Trophoblast cell (in vitro differentiated cells and primary cell): ENCODE measurements around the gene ASTN2.

ENCODE experiments used
- DNase-seq, 2 donors: peaks; one replicate each; pipeline ENCODE4 v3.0.0-alpha.2; 2016
- H2AFZ ChIP-seq: 2 replicates; pipeline ENCODE4 v1.6.1; 2013; ENCODE audit warnings: low read length, moderate library complexity, mild to moderate bottlenecking; ENCODE audit not compliant: insufficient read depth, poor library complexity
- H2AK5ac ChIP-seq: 2 replicates; pipeline ENCODE4 v1.6.1; 2013; ENCODE audit warnings: mild to moderate bottlenecking, low read length
- H2BK120ac ChIP-seq: 2 replicates; pipeline ENCODE4 v1.6.1; 2013; ENCODE audit warnings: low read length, mild to moderate bottlenecking, moderate library complexity; ENCODE audit not compliant: insufficient read depth, poor library complexity
- H2BK12ac ChIP-seq: 2 replicates; pipeline ENCODE4 v1.6.1; 2013; ENCODE audit warnings: mild to moderate bottlenecking, low read length, moderate library complexity
- H2BK5ac ChIP-seq: 2 replicates; pipeline ENCODE4 v1.6.1; 2013; ENCODE audit warnings: low read length, low read depth, moderate library complexity, mild to moderate bottlenecking; ENCODE audit not compliant: poor library complexity
- H3K14ac ChIP-seq: 2 replicates; pipeline ENCODE4 v1.6.1; 2013; ENCODE audit warnings: mild to moderate bottlenecking, low read length
- H3K18ac ChIP-seq: 2 replicates; pipeline ENCODE4 v1.6.1; 2013; ENCODE audit warnings: mild to moderate bottlenecking, low read length
- H3K23ac ChIP-seq: 2 replicates; pipeline ENCODE4 v1.6.1; 2013; ENCODE audit warnings: low read length
- H3K27ac ChIP-seq: 2 replicates; pipeline ENCODE4 v1.5.1; 2013; ENCODE audit warnings: low read depth, mild to moderate bottlenecking, inconsistent platforms, low read length, moderate library complexity
- H3K27me3 ChIP-seq: 2 replicates; pipeline ENCODE4 v1.6.1; 2013; ENCODE audit warnings: inconsistent platforms, mild to moderate bottlenecking, low read length, moderate library complexity; ENCODE audit not compliant: insufficient read depth
- H3K36me3 ChIP-seq, 2 experiments: 1 replicate in 1 of 2; 2 replicates in 1 of 2; pipeline ENCODE4 v1.6.1; 2013; ENCODE audit warnings: low read length in 2 of 2, mild to moderate bottlenecking in 2 of 2, moderate library complexity in 1 of 2; ENCODE audit not compliant: insufficient read depth in 2 of 2, control insufficient read depth in 1 of 2
- H3K4ac ChIP-seq: 2 replicates; pipeline ENCODE4 v1.6.1; 2013; ENCODE audit warnings: low read depth, mild to moderate bottlenecking, low read length, moderate library complexity
- H3K4me1 ChIP-seq, 2 experiments: 1 replicate in 1 of 2; 2 replicates in 1 of 2; pipeline ENCODE4 v1.6.1; 2013; ENCODE audit warnings: low read length in 2 of 2, mild to moderate bottlenecking in 2 of 2, moderate library complexity in 1 of 2; ENCODE audit not compliant: insufficient read depth in 2 of 2, control insufficient read depth in 1 of 2
- H3K4me2 ChIP-seq: 2 replicates; pipeline ENCODE4 v1.6.1; 2013; ENCODE audit warnings: inconsistent platforms, mild to moderate bottlenecking, low read length, moderate library complexity
- H3K4me3 ChIP-seq: 2 replicates; pipeline ENCODE4 v1.5.1; 2013; ENCODE audit warnings: mild to moderate bottlenecking, low read depth, low read length, inconsistent platforms
- H3K79me1 ChIP-seq: one replicate; pipeline ENCODE4 v1.6.1; 2013; ENCODE audit warnings: low read length
- H3K79me2 ChIP-seq: 2 replicates; pipeline ENCODE4 v1.6.1; 2013; ENCODE audit warnings: low read length, mild to moderate bottlenecking; ENCODE audit not compliant: control insufficient read depth, insufficient read depth, poor library complexity
- H3K9ac ChIP-seq: 2 replicates; pipeline ENCODE4 v1.6.1; 2013; ENCODE audit warnings: mild to moderate bottlenecking, low read length
- H3K9me3 ChIP-seq: 2 replicates; pipeline ENCODE4 v1.6.1; 2013; ENCODE audit warnings: low read depth, mild to moderate bottlenecking, control low read depth, inconsistent platforms, low read length; ENCODE audit not compliant: insufficient read depth
- H4K12ac ChIP-seq: 2 replicates; pipeline ENCODE4 v1.6.1; 2013; ENCODE audit warnings: low read depth, mild to moderate bottlenecking, low read length, moderate library complexity
- H4K8ac ChIP-seq: 2 replicates; pipeline ENCODE4 v1.6.1; 2013; ENCODE audit warnings: low read depth, mild to moderate bottlenecking, low read length, moderate library complexity
- H4K91ac ChIP-seq: one replicate; pipeline ENCODE4 v1.6.1; 2013; ENCODE audit warnings: low read depth, mild to moderate bottlenecking, low read length, moderate library complexity
- WGBS: extraction: QIAGEN DNeasy Blood & Tissue Kit; methylation state at CpG from one replicate; pipeline ENCODE4 v1.1.7; 2013; ENCODE audit warnings: missing lambda C conversion rate; ENCODE audit not compliant: insufficient read length, insufficient coverage; ENCODE audit errors: extremely low coverage; 5-methylcytosine and 5-hydroxymethylcytosine counted together

ASTN2 gene

GRCh38 chr9:117459913-117460312 lies 45.1 kb upstream of the ASTN2 start:
- Histone ChIP-seq H3K4me3 (no peak overlapping the region), H3K18ac (no peak overlapping the region), H3K79me2 (no peaks in the 10 kb centered on the region), H3K36me3 (no peaks in the 10 kb centered on the region), H4K8ac (no peak overlapping the region), H3K14ac (no peak overlapping the region), H3K9ac (no peak overlapping the region), H2AFZ (no peak overlapping the region), H3K27me3 (no peaks in the 10 kb centered on the region), H3K27ac (no peak overlapping the region), H3K4me1 (no peaks in the 10 kb centered on the region), H3K4me2 (no peak overlapping the region), H3K23ac (no peak overlapping the region), H3K79me1 (no peaks in the 10 kb centered on the region), H4K12ac (no peak overlapping the region), H4K91ac (no peak overlapping the region), H2BK120ac (no peak overlapping the region), H2BK12ac (no peak overlapping the region), H3K9me3 (no peaks in the 10 kb centered on the region), H2AK5ac (no peak overlapping the region), H2BK5ac (no peak overlapping the region), H3K4ac (no peak overlapping the region)
- DNase-seq, result no peak

DNA sequence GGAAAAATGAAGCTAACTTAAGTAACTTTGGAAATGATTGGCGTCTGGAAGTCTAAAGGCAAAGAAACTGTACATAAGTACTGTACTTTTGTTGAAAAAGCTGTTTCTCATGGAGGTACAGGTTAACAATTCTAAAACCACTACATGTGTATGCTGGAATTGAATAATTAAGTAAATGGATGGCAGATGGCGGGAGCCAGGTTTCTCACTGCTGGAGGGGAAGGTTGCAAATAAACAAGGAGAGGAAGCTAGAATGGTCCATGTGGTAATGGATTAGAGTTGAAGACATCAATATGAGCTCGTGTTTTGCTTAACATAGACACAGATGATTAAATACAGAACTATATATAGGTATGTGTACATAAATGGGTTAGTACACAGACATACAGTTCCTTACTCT lies 43.2 kb upstream of the ASTN2 start:
- no CpG with 5 or more reads among the region's 3 CpGs for WGBS
- no peak overlapping the region for H2BK12ac ChIP-seq
- no peak overlapping the region for H2BK5ac ChIP-seq
- no peak overlapping the region for H3K18ac ChIP-seq
- no peaks in the 10 kb centered on the region for H3K79me2 ChIP-seq
- no peak overlapping the region for H3K4me2 ChIP-seq
- no peak overlapping the region for H2AFZ ChIP-seq
- H2AK5ac ChIP-seq, result no peak overlapping the region
- H3K23ac ChIP-seq, result no peak overlapping the region
- H3K27ac ChIP-seq, result no peak overlapping the region
- no peaks in the 10 kb centered on the region for H3K27me3 ChIP-seq
- no peak overlapping the region for H4K91ac ChIP-seq
- H3K79me1 ChIP-seq, result no peaks in the 10 kb centered on the region
- no peaks in the 10 kb centered on the region for H3K36me3 ChIP-seq
- H3K4me3 ChIP-seq, result no peak overlapping the region
- no peak overlapping the region for H4K8ac ChIP-seq
- H2BK120ac ChIP-seq, result no peak overlapping the region
- H3K4me1 ChIP-seq, result no peaks in the 10 kb centered on the region
- H3K9ac ChIP-seq, result no peak overlapping the region
- no peaks in the 10 kb centered on the region for H3K9me3 ChIP-seq
- H4K12ac ChIP-seq, result no peak overlapping the region
- H3K14ac ChIP-seq, result no peak overlapping the region
- H3K4ac ChIP-seq, result no peak overlapping the region
- DNase-seq, result no peak

DNA sequence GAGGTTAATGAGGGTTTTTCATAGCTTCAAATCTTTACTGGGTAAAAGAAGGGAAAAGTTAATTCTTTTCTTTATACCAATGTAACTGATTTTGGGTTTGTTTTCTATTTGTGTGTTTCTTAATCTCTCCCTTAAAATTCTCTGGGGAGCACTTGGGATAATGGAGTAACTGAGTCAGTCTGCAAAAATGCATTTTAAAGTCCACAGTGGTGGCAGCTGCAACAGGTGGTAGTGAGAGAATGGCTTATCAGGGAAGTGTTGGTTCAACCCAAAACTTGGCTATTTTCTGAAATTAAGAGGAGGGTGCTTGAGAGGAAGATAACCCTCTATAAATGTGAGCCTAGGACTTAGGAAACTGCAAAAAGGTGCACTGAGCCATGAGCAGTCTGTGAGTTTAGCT lies 39.9 kb upstream of the ASTN2 start:
- no peak overlapping the region for H2BK120ac ChIP-seq
- H3K79me2 ChIP-seq, result no peaks in the 10 kb centered on the region
- H2AK5ac ChIP-seq, result no peak overlapping the region
- no peak overlapping the region for H4K12ac ChIP-seq
- H2BK5ac ChIP-seq, result no peak overlapping the region
- no peaks in the 10 kb centered on the region for H3K79me1 ChIP-seq
- H4K8ac ChIP-seq, result no peak overlapping the region
- H3K27me3 ChIP-seq, result no peaks in the 10 kb centered on the region
- no peak overlapping the region for H2AFZ ChIP-seq
- no peak overlapping the region for H3K27ac ChIP-seq
- no peak overlapping the region for H2BK12ac ChIP-seq
- no peaks in the 10 kb centered on the region for H3K4me1 ChIP-seq
- no peak overlapping the region for H3K4me3 ChIP-seq
- H3K4me2 ChIP-seq, result no peak overlapping the region
- DNase-seq, result no peak
- no peaks in the 10 kb centered on the region for H3K36me3 ChIP-seq
- no peak overlapping the region for H3K18ac ChIP-seq
- H3K23ac ChIP-seq, result no peak overlapping the region
- H4K91ac ChIP-seq, result no peak overlapping the region
- no peaks in the 10 kb centered on the region for H3K9me3 ChIP-seq
- H3K4ac ChIP-seq, result no peak overlapping the region
- H3K9ac ChIP-seq, result no peak overlapping the region
- no peak overlapping the region for H3K14ac ChIP-seq

- Histone ChIP-seq H2BK5ac (no peak overlapping the region), H3K14ac (no peak overlapping the region), H3K79me1 (no peaks in the 10 kb centered on the region), H3K27me3 (no peaks in the 10 kb centered on the region), H2AFZ (no peak overlapping the region), H3K4me2 (no peak overlapping the region), H3K36me3 (no peaks in the 10 kb centered on the region), H3K4ac (no peak overlapping the region), H3K23ac (no peak overlapping the region), H4K8ac (no peak overlapping the region), H3K4me3 (no peak overlapping the region), H4K12ac (no peak overlapping the region), H2BK12ac (no peak overlapping the region), H3K27ac (no peak overlapping the region), H3K18ac (no peak overlapping the region), H3K4me1 (no peaks in the 10 kb centered on the region), H3K79me2 (no peaks in the 10 kb centered on the region), H2BK120ac (no peak overlapping the region), H3K9ac (no peak overlapping the region), H2AK5ac (no peak overlapping the region), H4K91ac (no peak overlapping the region), H3K9me3 (no peaks in the 10 kb centered on the region)
- no peak for DNase-seq
- WGBS, result no CpG with 5 or more reads among the region's 1 CpG
These were observed 38.9 kb upstream of the ASTN2 start for GRCh38 chr9:117453737-117454136.

DNA sequence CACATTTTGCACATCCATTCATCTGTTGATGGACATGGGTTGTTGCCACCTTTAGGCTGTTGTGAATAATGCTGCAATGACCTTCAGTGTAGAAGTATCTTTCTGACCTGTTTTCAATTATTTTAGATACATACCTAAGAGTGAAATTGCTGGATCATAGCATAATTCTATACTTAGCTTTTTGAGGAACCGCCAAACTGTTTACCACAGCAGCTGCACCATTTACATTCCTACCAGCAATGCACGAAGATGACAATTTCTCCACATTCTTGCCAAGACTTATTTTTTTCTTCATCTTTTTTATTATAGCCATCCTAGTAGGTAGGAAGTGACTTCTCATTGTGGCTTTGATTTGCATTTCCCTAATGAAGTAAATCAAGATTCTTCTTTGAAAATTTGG lies 36.5 kb upstream of the ASTN2 start:
- Histone ChIP-seq H3K9ac (no peak overlapping the region), H3K9me3 (no peaks in the 10 kb centered on the region), H3K4ac (no peak overlapping the region), H3K27me3 (no peaks in the 10 kb centered on the region), H4K12ac (no peak overlapping the region), H4K8ac (no peak overlapping the region), H2BK12ac (no peak overlapping the region), H3K36me3 (no peaks in the 10 kb centered on the region), H2BK5ac (no peak overlapping the region), H3K4me2 (no peak overlapping the region), H3K14ac (no peak overlapping the region), H2AK5ac (no peak overlapping the region), H3K79me2 (no peaks in the 10 kb centered on the region), H3K27ac (no peak overlapping the region), H3K4me1 (no peaks in the 10 kb centered on the region), H4K91ac (no peak overlapping the region), H3K79me1 (no peaks in the 10 kb centered on the region), H2BK120ac (no peak overlapping the region), H3K18ac (no peak overlapping the region), H3K23ac (no peak overlapping the region), H2AFZ (no peak overlapping the region), H3K4me3 (no peak overlapping the region)
- no peak for DNase-seq
- no CpG with 5 or more reads among the region's 2 CpGs for WGBS
